NK-92 treated with Interleukin-12 subunit alpha and Interleukin-12 subunit beta, amount 100 ng/mL, for 24 hours (cell line): ENCODE data around the gene SH2D3A.

ENCODE experiments used
- DNase-seq: peaks from one replicate; lab custom pipeline; 2025; lab: John Stamatoyannopoulos, UW

Gene SH2D3A

DNA sequence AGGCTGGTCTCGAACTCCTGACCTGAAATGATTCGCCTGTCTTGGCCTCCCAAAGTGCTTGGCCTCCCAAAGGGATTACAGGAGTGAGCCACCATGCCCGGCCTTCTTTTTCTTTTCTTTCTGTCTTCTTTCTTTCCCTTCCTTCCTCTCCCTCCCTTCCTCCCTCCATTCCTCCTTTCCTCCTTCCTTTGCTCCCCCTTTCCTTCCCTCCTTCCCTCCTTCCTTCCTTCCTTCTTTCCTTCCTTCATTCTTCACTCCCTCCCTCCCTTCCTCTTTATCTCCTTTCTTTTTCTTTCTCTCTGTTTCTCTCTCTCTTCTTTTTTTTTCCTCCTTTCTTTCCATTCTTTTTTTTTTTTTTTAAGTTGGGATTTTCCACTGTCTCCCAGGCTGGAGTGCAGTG lies 58.9 kb downstream of the SH2D3A start:
- no peak for DNase-seq

DNA sequence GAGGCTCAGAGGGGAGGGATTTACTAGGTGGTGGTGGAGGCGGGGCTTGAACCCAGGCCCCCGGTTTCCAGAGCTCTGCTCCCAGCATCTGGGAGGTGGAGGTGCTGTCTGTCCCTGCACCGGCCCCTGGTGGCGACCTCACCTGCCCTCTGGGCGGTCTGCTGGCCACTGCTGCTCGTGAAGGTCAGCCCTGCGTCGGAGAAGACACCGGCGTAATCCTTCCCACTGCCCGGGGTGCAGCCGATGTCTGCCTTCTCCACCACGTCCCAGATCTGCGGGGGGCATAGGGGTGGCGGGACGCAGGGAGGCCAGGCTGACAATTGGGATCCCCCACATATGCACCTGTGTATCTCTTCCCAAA lies 59.6 kb downstream of the SH2D3A start:
- no peak for DNase-seq

GRCh38 chr19:6707011-6707657 lies 60.1 kb downstream of the SH2D3A start:
- DNase-seq, result no peak

- no peak for DNase-seq
These were observed 60.6 kb downstream of the SH2D3A start for GRCh38 chr19:6706633-6706958.

GRCh38 chr19:6705931-6706632 lies 61.2 kb downstream of the SH2D3A start:
- DNase-seq, result no peak
